ENCODE results near the gene RACGAP1. TPM values are rescaled to one million over a fixed set of nuclear protein-coding genes. Genes with fewer than 3 reads are reported as not detected.

Gene RACGAP1
- total RNA-seq, 1 donor from 2014 or later = 42.1 TPM

GRCh38 chr12:50058743-50059312 is 33.5 kb upstream of the RACGAP1 start:
- peak overlapping the region; percentile 60 for H3K4me3 Mint-ChIP-seq (ENCODE audit: low read depth)
- no peak for TF ChIP-seq CTCF (IDR thresholded peaks at IDR 0.05; ENCODE audit: unreplicated experiment)
- no peak for DNase-seq (ENCODE audit: low spot score, unreplicated experiment)
- H3K36me3 Mint-ChIP-seq (ENCODE audit: insufficient read depth) = no peaks in the 10 kb centered on the region
- H3K27ac Mint-ChIP-seq = no peak overlapping the region
- peaks cover 60% of the 10 kb centered on the region for H3K27me3 Mint-ChIP-seq
- H3K9me3 Mint-ChIP-seq (ENCODE audit: low read depth) = no peaks in the 10 kb centered on the region
- H3K4me1 Mint-ChIP-seq (ENCODE audit: low read depth) = peaks cover 7% of the 10 kb centered on the region

- Mint-ChIP-seq H3K9me3 (ENCODE audit: low read depth) (no peaks in the 10 kb centered on the region), H3K27ac (no peak overlapping the region), H3K27me3 (peaks cover 65% of the 10 kb centered on the region), H3K4me3 (ENCODE audit: low read depth) (peak overlapping the region; percentile 57), H3K36me3 (ENCODE audit: insufficient read depth) (no peaks in the 10 kb centered on the region), H3K4me1 (ENCODE audit: low read depth) (peaks cover 7% of the 10 kb centered on the region)
- no peak for TF ChIP-seq CTCF (IDR thresholded peaks at IDR 0.05; ENCODE audit: unreplicated experiment)
- DNase-seq (ENCODE audit: low spot score, unreplicated experiment) = no peak
Measured at GRCh38 chr12:50057896-50058670, 32.8 kb upstream of the RACGAP1 start.

GRCh38 chr12:50057000-50057841 is 31.9 kb upstream of the RACGAP1 start, which contains the start of gene ASIC1:
Gene ASIC1 (plus strand): TSS chr12:50057596. CDS start chr12:50058767, 1,171 bp downstream.
- no peaks in the 10 kb centered on the region for H3K9me3 Mint-ChIP-seq (ENCODE audit: low read depth)
- no peaks in the 10 kb centered on the region for H3K36me3 Mint-ChIP-seq (ENCODE audit: insufficient read depth)
- H3K27ac Mint-ChIP-seq = peak within 1 kb of the TSS; percentile 26
- H3K27me3 Mint-ChIP-seq = peaks cover 73% of the 10 kb centered on the region
- DNase-seq (ENCODE audit: low spot score, unreplicated experiment) = peak; percentile 67
- H3K4me3 Mint-ChIP-seq (ENCODE audit: low read depth) = peak within 1 kb of the TSS; percentile 79
- peaks cover 7% of the 10 kb centered on the region for H3K4me1 Mint-ChIP-seq (ENCODE audit: low read depth)
- peak; percentile 29 for TF ChIP-seq CTCF (IDR thresholded peaks at IDR 0.05; ENCODE audit: unreplicated experiment)

GRCh38 chr12:50056639-50056976 is 31.3 kb upstream of the RACGAP1 start:
- Mint-ChIP-seq H3K27me3 (peaks cover 73% of the 10 kb centered on the region), H3K27ac (no peak overlapping the region), H3K4me1 (ENCODE audit: low read depth) (peaks cover 8% of the 10 kb centered on the region), H3K9me3 (ENCODE audit: low read depth) (no peaks in the 10 kb centered on the region), H3K36me3 (ENCODE audit: insufficient read depth) (no peaks in the 10 kb centered on the region), H3K4me3 (ENCODE audit: low read depth) (peak overlapping the region; percentile 79)
- TF ChIP-seq CTCF (IDR thresholded peaks at IDR 0.05; ENCODE audit: unreplicated experiment) = no peak
- no peak for DNase-seq (ENCODE audit: low spot score, unreplicated experiment)

All from progenitor cell of endocrine pancreas (in vitro differentiated cells).